GM15510 (cell line): ENCODE data around the gene TMEM263.

ENCODE experiments used
- POLR2A ChIP-seq: IDR thresholded peaks from 3 replicates; pipeline ENCODE4 v1.6.1; 2011; ENCODE audit warnings: borderline replicate concordance; ENCODE audit not compliant: insufficient read length; ENCODE audit errors: extremely low read depth

Gene TMEM263

GRCh38 chr12:106978035-106978800 lies 22.5 kb downstream of the TMEM263 start:
- TF ChIP-seq POLR2A, result no peak

DNA sequence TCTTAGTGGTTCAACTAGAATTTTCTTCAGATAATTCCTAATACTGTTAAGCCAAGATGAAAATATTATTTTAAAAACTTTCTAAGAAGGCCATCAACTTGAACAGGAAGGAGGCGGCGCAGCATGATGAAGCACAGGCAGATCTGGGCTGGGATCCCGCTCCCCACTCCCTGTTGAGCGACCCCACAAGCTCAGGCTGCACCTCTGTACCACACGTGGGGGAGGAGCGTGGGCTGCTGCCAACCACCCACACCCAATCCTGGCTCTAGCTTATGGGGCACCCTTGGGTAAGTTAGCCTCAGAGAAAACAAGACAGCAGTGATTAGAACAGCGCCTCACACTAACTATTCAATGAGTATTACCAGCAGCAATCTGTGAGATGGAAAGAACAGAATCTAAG lies 25.2 kb downstream of the TMEM263 start:
- no peak for TF ChIP-seq POLR2A

GRCh38 chr12:106981788-106982187 lies 26.1 kb downstream of the TMEM263 start:
- TF ChIP-seq POLR2A, result no peak

DNA sequence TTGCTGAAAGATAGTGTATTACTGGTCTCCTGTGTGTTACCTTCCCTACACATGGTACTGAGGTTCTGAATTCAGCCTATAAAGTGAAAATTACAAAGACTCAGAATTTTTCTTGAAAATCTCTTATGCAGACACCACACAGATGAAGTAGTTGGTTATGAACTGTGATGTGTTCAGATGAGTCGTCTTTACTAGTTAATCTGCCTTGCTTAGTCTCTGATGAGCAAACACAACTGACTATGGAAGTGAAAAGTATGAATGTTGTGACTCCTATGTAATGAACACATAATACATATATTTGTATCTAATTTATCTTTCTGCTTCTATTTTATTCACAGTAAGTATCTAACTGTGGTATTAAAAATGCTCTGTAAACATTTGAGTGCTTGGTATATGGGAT lies 26.5 kb downstream of the TMEM263 start:
- TF ChIP-seq POLR2A, result no peak

GRCh38 chr12:106984588-106985137 lies 29.0 kb downstream of the TMEM263 start:
- TF ChIP-seq POLR2A, result no peak

DNA sequence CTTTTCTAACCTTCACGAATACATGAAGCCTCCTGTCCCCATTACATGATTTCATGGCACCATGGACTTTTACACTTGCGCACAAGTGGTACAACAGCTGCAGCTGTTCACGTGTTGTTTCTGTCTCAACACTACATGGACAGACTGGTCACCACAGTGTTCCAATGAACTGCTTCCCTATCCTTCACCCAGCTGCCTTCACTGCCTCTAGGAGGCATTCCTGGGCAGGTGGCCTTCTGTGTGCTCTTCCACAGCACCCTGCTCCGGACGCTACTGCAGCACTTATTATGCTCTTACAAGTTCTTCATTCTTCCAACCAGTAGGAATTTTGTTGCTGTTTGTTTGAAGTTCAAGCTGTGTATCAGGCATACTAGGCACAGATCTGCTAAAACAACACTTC lies 29.8 kb downstream of the TMEM263 start:
- TF ChIP-seq POLR2A, result no peak

DNA sequence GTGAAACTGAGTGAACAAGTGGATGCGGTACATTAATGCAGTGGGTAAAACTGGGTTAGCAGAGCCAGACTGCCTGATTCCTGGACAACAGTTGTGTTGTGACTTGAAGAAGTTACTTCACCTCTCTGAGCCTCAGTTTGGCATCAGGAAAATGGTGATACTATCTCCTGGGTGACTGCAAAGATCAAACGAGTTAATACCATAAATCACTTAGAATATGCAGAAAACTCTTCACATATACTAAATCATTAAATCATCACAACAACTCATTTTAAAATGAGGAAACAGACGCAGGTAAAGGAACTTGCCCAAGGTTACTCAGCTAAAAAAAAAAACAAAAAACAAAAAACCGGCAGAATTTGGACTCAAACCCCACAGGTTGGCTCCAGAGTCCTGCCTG lies 30.4 kb downstream of the TMEM263 start:
- TF ChIP-seq POLR2A, result no peak

DNA sequence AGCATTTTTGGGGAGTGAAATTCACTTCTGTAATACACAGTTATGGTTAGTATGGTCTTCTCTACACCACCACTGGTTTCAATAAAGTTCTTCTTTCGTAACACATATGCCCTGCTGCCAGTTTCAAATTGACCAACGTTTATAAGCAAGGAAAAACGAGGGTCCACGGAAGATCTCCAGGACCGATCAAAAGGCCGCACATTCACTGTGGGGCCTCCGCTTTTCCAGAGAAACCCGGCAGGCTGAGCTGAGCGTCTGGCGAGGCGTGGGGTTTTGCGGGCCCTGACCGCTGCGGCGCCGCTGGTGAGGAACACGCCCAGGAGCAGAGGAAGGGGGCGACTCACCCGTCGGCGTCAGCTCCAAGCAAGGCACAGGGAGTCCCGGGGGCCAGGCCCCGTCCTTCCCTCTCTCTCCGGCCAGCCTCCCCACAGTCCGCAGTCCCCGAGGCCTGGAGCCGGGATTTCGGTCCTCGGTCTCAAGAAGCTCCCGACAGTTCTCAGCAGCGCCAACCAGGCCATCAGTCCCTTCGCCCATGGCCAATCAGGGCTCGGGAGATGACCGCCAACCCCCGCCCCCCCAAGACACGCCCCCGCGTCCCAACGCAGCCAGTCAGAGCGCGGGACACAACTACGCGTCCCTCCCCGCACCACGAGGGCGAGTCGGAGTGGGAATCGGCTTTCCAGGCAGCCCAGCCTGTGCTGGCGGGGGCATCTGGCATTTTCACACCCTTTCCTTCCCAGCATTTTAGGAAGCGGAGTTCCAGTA lies 31.1 kb downstream of the TMEM263 start, which contains the start of gene MTERF2:
Gene MTERF2 (minus strand): TSS at position 522 of the 765 bp plus-strand sequence. CDS start 8,432 bp downstream, outside the sequence.
- TF ChIP-seq POLR2A, result peak; percentile 62

GRCh38 chr12:106987846-106988245 lies 32.1 kb downstream of the TMEM263 start:
- TF ChIP-seq POLR2A, result no peak

DNA sequence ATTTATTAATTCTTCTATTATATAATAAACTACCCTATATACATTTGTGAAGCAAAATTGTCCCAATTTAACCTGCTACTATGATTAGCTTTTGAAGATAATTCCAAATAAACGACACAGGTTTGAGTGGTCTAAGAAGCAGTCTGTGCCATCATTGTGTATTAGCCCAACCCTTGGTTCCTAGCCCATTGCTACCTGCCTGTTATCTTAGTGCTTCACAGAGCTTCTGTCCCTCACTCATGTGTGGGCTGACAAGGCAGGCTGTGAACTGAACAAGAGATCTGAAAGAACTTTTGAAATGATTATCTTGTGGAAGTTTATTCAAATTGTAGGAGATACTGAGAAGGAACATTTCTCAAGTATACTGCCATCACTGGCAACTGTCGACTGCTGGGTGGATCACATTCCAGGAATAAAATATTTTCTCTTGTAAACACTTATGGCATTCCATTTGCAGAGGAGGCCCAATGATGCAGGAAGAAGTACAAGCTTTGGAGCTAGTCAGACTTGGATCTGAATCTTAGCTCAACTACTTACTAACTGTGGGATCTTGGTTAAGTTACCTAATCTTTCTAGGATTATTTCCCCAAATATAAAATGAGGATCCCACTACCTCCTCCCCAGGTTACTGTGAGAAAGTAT lies 39.0 kb downstream of the TMEM263 start:
- no peak for TF ChIP-seq POLR2A

DNA sequence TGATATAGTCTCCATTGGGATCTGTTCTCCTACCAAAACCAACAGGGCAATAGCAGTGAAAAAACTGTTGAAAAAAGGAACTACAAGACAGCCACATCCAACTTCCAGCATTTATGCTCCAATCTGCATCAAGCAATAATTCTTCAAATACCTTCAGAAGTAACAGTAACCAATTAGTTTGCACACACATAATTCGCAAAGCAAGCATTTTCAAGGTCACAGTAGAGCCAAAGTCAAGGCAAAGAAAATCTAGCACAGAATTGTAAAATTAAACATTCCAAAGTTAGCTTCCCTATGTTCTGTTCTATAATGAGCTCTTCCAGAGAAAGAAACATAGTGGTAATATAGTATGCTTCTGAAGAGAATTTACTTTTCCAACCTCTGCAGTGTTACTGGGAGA lies 42.2 kb downstream of the TMEM263 start:
- no peak for TF ChIP-seq POLR2A

DNA sequence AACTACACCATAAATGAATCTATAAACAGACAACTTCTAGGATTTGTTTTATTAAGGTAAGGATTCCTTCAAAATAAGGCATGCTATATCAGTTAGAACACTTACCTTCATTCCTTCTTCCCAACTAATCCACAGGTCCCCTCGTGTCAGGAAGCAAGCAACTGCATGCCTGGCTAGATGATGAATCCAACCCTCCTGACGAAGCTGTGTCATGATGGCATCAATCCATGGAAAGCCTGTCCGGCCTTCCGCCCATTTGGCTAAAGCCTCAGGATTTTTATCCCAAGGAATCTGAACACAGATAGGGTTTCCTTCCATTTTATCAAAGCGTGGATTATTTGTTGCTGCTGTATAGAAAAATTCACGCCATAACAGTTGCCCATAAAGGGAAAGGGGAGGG lies 43.7 kb downstream of the TMEM263 start:
- no peak for TF ChIP-seq POLR2A

GRCh38 chr12:107007411-107007810 lies 51.7 kb downstream of the TMEM263 start:
- TF ChIP-seq POLR2A, result no peak

- TF ChIP-seq POLR2A, result no peak
Observed at GRCh38 chr12:107011519-107011918, 55.8 kb downstream of the TMEM263 start.

GRCh38 chr12:107012736-107013425 lies 57.2 kb downstream of the TMEM263 start:
- no peak for TF ChIP-seq POLR2A

DNA sequence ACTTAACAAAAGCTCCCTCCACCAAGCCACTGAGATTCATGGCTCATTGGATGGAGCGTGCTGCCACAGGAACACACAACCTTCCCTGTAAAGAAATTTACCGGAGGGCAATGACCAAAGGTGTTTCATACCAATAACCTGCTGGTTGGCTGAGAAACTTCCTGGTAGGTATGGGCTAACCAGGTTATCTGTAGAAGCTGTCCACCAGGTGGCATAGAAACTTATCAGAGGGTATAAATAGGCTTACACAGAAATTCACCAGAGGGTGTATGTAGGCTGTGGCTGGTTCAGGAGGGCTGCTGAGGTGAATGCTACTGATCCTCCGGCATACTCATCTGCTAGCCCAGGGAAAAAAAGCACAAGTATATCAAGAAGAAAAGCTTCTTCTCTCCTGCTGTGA lies 58.3 kb downstream of the TMEM263 start:
- TF ChIP-seq POLR2A, result no peak

GRCh38 chr12:107017042-107017441 lies 61.3 kb downstream of the TMEM263 start:
- no peak for TF ChIP-seq POLR2A
